ENCODE data around the gene SYCN.

Gene SYCN

DNA sequence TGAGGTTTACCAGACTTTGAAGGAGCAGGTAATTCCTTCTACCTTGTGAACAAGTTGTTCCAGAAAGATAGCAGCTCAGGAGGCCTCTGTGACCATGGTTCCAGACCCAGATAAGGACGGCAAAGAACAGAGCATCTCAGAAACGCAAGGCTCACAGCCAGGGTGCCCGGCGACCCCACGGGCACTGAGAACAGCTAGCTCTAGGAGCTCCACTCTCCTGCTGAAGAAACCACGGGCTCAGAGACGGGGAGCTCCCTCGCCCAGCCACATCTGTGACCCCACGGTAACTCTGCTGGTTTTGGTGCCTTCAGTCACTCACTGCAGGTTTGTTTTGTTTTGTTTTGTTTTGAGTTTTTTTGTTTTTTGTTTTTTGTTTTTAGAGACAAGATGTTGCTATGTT is 23.3 kb downstream of the SYCN start:
- no peak overlapping the region for H3K4me3 ChIP-seq (ENCODE audit: low read length)
- no peak for DNase-seq (ENCODE audit: low read depth)
- no peak for TF ChIP-seq CTCF (conservative IDR thresholded peaks at IDR 0.05; ENCODE audit: low read depth, low read length)

GRCh38 chr19:39179754-39180153 is 24.3 kb downstream of the SYCN start:
- no peak overlapping the region for H3K4me3 ChIP-seq (ENCODE audit: low read length)
- no peak for DNase-seq (ENCODE audit: low read depth)

DNA sequence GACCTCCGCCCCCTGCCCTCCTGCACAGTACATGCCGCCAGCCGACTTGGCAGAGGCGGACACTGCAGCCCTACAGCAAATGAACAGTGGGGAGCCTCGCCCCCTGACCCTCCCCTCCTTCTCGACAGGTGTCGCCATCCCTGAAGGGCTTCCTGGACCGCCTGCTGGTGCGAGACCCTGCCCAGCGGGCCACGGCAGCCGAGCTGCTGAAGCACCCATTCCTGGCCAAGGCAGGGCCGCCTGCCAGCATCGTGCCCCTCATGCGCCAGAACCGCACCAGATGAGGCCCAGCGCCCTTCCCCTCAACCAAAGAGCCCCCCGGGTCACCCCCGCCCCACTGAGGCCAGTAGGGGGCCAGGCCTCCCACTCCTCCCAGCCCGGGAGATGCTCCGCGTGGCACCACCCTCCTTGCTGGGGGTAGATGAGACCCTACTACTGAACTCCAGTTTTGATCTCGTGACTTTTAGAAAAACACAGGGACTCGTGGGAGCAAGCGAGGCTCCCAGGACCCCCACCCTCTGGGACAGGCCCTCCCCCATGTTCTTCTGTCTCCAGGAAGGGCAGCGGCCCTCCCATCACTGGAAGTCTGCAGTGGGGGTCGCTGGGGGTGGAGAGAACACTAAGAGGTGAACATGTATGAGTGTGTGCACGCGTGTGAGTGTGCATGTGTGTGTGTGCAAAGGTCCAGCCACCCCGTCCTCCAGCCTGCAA is 25.6 kb downstream of the SYCN start:
- DNase-seq (ENCODE audit: low read depth): no peak
- TF ChIP-seq CTCF (conservative IDR thresholded peaks at IDR 0.05; ENCODE audit: low read depth, low read length): no peak
- no peak overlapping the region for H3K4me3 ChIP-seq (ENCODE audit: low read length)

More at GRCh38 chr19:39179754-39180153, 24.3 kb downstream of the SYCN start:
- TF ChIP-seq CTCF (conservative IDR thresholded peaks at IDR 0.05; ENCODE audit: low read depth, low read length): no peak

DNA sequence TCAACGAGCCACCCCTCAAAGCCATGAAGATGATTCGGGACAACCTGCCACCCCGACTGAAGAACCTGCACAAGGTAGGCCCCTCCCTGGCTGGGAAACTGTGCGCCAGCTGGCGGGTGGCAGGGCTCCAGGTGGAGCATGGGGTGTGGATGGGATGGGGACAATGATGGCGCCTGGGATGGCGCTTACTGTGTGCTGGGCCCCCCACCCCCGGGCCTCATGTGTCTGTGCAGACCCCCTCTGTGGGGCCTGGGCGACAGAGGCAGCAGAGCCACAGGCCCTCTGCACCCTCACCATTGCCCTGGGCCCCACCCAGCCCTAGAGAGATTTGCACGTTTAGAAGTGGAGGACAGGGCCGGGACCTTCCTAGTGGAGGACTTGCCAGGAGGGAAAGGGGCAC is 26.3 kb downstream of the SYCN start:
- no peak overlapping the region for H3K4me3 ChIP-seq (ENCODE audit: low read length)
- no peak for DNase-seq (ENCODE audit: low read depth)
- TF ChIP-seq CTCF (conservative IDR thresholded peaks at IDR 0.05; ENCODE audit: low read depth, low read length): no peak

DNA sequence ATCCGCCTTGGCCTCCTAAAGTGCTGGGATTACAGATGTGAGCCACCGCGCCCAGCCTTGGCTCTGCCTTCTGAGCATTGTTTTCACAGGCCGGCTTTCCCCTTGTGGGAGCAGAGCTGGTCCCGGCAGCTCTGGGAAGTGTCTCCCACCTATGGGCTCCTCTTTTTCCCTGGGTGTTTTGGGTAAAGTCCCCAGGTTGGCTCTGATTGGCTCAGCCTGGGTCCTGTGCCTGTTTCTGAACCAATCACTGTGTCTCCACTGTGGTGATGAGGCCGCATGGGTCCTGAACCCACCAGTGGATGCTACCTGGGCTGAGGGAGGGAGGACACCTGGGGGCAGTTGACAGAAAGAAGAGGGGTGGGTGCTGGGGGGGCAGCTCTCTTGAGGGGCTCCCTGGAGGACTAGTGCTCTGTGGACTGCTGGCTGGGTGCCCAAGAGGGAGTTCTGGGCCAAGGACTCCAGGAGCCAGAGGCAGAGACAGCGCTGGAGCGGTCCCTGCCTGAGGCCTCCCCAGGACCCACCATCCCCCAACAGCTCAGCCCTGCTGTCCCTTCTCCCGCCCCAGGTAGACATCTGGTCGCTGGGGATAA is 26.9 kb downstream of the SYCN start:
- DNase-seq (ENCODE audit: low read depth): no peak
- TF ChIP-seq CTCF (conservative IDR thresholded peaks at IDR 0.05; ENCODE audit: low read depth, low read length): no peak
- no peak overlapping the region for H3K4me3 ChIP-seq (ENCODE audit: low read length)

DNA sequence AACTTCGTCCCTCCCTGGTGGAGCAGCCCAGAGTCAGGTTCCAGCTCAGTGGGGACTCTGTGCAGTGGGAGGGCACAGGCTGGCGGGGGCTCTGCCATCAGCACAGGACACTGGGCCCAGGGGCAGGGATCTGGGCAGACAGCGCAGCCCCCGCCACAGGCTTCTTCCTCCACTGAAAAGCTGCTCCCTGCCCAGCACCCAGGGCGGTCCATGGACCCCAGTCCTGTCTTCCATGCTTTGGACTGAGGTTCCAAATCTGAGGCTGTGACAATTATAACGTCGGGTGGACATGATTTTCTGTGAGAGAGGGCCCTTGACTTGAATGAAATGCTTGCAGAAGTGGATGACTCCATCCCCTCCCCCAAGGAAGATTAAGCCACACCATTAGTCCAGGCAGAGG is 28.5 kb downstream of the SYCN start:
- no peak overlapping the region for H3K4me3 ChIP-seq (ENCODE audit: low read length)
- no peak for DNase-seq (ENCODE audit: low read depth)
- TF ChIP-seq CTCF (conservative IDR thresholded peaks at IDR 0.05; ENCODE audit: low read depth, low read length): no peak

All from retinal pigment epithelial cell (primary cell).